Mesendoderm (in vitro differentiated cells): ENCODE data around the gene SPRYD3. TPM values are rescaled to one million over a fixed set of nuclear protein-coding genes. Genes with fewer than 3 reads are reported as not detected.

Experiments used
- DNase-seq: peaks from one replicate; pipeline ENCODE4 v3.0.0; 2013
- H2AK5ac ChIP-seq: 2 replicates; pipeline ENCODE4 v1.6.1; 2013; ENCODE audit warnings: low read length, inconsistent platforms
- H2BK120ac ChIP-seq: 2 replicates; pipeline ENCODE4 v1.6.1; 2013; ENCODE audit warnings: low read depth, mild to moderate bottlenecking, low read length, moderate library complexity, mixed read lengths
- H2BK15ac ChIP-seq: replicated peaks from 2 replicates; pipeline ENCODE4 v1.6.1; 2013; ENCODE audit warnings: low read depth, mild to moderate bottlenecking, moderate library complexity
- H2BK5ac ChIP-seq: 2 replicates; pipeline ENCODE4 v1.6.1; 2013; ENCODE audit warnings: low read length, inconsistent platforms
- H3K18ac ChIP-seq: 2 replicates; pipeline ENCODE4 v1.6.1; 2013; ENCODE audit warnings: mild to moderate bottlenecking, low read length, mixed read lengths
- H3K23ac ChIP-seq: one replicate; pipeline ENCODE4 v1.6.1; 2013; ENCODE audit warnings: low read length
- H3K27ac ChIP-seq: 2 replicates; pipeline ENCODE4 v1.5.1; 2013; ENCODE audit warnings: low read depth, mild to moderate bottlenecking, inconsistent platforms, low read length, moderate library complexity
- H3K27me3 ChIP-seq: 2 replicates; pipeline ENCODE4 v1.6.1; 2013; ENCODE audit warnings: low read length, control low read depth, mild to moderate bottlenecking, inconsistent platforms; ENCODE audit not compliant: insufficient read depth, poor library complexity
- H3K36me3 ChIP-seq: 2 replicates; pipeline ENCODE4 v1.6.1; 2013; ENCODE audit warnings: low read length, inconsistent platforms; ENCODE audit not compliant: control insufficient read depth, insufficient read depth
- H3K4ac ChIP-seq: one replicate; pipeline ENCODE4 v1.6.1; 2013; ENCODE audit warnings: low read depth, mild to moderate bottlenecking, low read length, moderate library complexity
- H3K4me1 ChIP-seq: 2 replicates; pipeline ENCODE4 v1.6.1; 2013; ENCODE audit warnings: low read depth, low read length, inconsistent platforms; ENCODE audit not compliant: control insufficient read depth
- H3K4me2 ChIP-seq: 2 replicates; pipeline ENCODE4 v1.6.1; 2013; ENCODE audit warnings: low read length
- H3K4me3 ChIP-seq: 2 replicates; pipeline ENCODE4 v1.5.1; 2013; ENCODE audit warnings: mild to moderate bottlenecking, low read length
- H3K56ac ChIP-seq: one replicate; pipeline ENCODE4 v1.6.1; 2013; ENCODE audit warnings: low read length
- H3K79me1 ChIP-seq: 2 replicates; pipeline ENCODE4 v1.6.1; 2013; ENCODE audit warnings: low read length, inconsistent platforms
- H3K79me2 ChIP-seq: 2 replicates; pipeline ENCODE4 v1.6.1; 2013; ENCODE audit warnings: mild to moderate bottlenecking, low read length; ENCODE audit not compliant: control insufficient read depth, insufficient read depth
- H3K9ac ChIP-seq: 2 replicates; pipeline ENCODE4 v1.6.1; 2013; ENCODE audit warnings: low read length, inconsistent platforms
- H4K5ac ChIP-seq: one replicate; pipeline ENCODE4 v1.6.1; 2013; ENCODE audit warnings: low read length
- H4K8ac ChIP-seq: one replicate; pipeline ENCODE4 v1.6.1; 2013; ENCODE audit warnings: low read depth, mild to moderate bottlenecking, control low read depth, low read length, moderate library complexity
- WGBS: extraction: QIAGEN DNeasy Blood & Tissue Kit; methylation state at CpG from one replicate; pipeline ENCODE4 v1.1.7; 2013; ENCODE audit warnings: low lambda C conversion rate, missing lambda C conversion rate; ENCODE audit not compliant: insufficient coverage; ENCODE audit errors: extremely low coverage; 5-methylcytosine and 5-hydroxymethylcytosine counted together
- small RNA-seq: library from polyadenylated mRNA; stranded (forward); fragments of <200 nt; extraction: miRNeasy Mini kit (QIAGEN cat#:217004); gene quantifications from one replicate; pipeline ENCODE3, GENCODE V24; 2013; ENCODE audit not compliant: insufficient read depth

The SPRYD3 gene

GRCh38 chr12:53025250-53025649 is 53.9 kb downstream of the SPRYD3 start:
- WGBS = no CpG with 5 or more reads among the region's 3 CpGs
- peak; percentile 22 for DNase-seq

GRCh38 chr12:53014709-53015108 is 64.5 kb downstream of the SPRYD3 start:
- no peak overlapping the region for H2BK5ac ChIP-seq
- WGBS = no CpG with 5 or more reads among the region's 2 CpGs
- no peak overlapping the region for H3K4me2 ChIP-seq
- no peaks in the 10 kb centered on the region for H3K4me1 ChIP-seq
- H3K18ac ChIP-seq = no peak overlapping the region
- no peak overlapping the region for H3K9ac ChIP-seq
- H3K79me2 ChIP-seq = peaks cover 58% of the 10 kb centered on the region
- H3K27ac ChIP-seq = no peak overlapping the region
- H2AK5ac ChIP-seq = no peak overlapping the region
- H3K36me3 ChIP-seq = peaks cover under 1% of the 10 kb centered on the region
- H3K56ac ChIP-seq = no peak overlapping the region
- peaks cover 1% of the 10 kb centered on the region for H3K79me1 ChIP-seq
- H3K4me3 ChIP-seq = no peak overlapping the region
- no peak for DNase-seq
- no peak overlapping the region for H3K4ac ChIP-seq
- H4K5ac ChIP-seq = no peak overlapping the region
- H4K8ac ChIP-seq = no peak overlapping the region
- H2BK120ac ChIP-seq = no peak overlapping the region
- no peak overlapping the region for H2BK15ac ChIP-seq
- no peaks in the 10 kb centered on the region for H3K27me3 ChIP-seq
- no peak overlapping the region for H3K23ac ChIP-seq

More at GRCh38 chr12:53025250-53025649, 53.9 kb downstream of the SPRYD3 start:
- H3K9ac ChIP-seq = no peak overlapping the region
- no peak overlapping the region for H3K56ac ChIP-seq
- peaks cover 16% of the 10 kb centered on the region for H3K36me3 ChIP-seq
- H4K8ac ChIP-seq = no peak overlapping the region
- H3K79me1 ChIP-seq = peaks cover 5% of the 10 kb centered on the region
- no peak overlapping the region for H4K5ac ChIP-seq
- no peak overlapping the region for H3K4me3 ChIP-seq
- H2BK120ac ChIP-seq = no peak overlapping the region
- no peak overlapping the region for H2BK5ac ChIP-seq
- H2AK5ac ChIP-seq = no peak overlapping the region
- H3K18ac ChIP-seq = no peak overlapping the region
- no peak overlapping the region for H3K23ac ChIP-seq
- no peak overlapping the region for H3K4ac ChIP-seq
- H2BK15ac ChIP-seq = no peak overlapping the region
- no peaks in the 10 kb centered on the region for H3K27me3 ChIP-seq
- H3K4me2 ChIP-seq = no peak overlapping the region
- H3K79me2 ChIP-seq = no peaks in the 10 kb centered on the region
- H3K27ac ChIP-seq = no peak overlapping the region
- H3K4me1 ChIP-seq = no peaks in the 10 kb centered on the region

Small RNA genes lying within 50 kb of the gene (small RNA-seq; reads per million reads assigned to genes)
- not detected for gene MIR6757
